ENCODE measurements around the gene UGDH.

UGDH gene

DNA sequence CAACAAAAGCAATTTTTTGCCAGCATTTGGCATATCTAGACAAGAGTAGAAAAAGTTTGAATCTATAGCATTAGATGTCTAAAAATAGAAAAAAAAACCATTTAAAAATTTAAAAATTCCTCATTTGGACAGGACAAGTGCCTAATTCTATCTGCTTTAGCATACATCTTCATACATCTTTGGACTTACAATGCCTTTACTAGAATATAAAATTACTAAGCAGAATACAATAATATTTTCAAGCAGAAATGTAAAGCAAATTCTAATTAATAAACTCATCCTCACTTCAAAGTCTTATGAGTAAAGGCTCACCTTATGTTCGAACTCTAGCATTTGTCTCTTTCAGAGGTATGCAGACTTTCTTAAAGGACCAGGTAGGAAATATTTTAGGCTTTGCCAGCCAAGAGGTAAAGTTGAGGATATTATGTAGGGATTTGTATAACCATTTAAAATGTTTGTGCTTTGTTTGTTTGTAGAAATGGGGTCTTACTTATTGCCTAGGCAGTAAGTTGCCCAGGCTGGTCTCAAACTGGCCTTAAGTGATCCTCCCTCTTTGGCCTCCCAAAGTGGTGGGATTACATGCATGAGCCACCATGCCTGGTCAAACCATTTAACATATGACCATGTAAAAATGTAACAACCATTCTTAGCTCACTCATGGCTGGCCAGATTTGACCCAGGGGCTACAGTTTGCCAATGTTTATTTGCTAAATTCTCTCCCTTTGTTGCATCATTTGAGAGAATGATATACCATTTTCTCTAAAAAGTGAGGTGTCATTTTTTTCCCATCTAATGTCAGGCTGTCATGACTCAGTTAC, 29.1 kb downstream of the UGDH start:
- no peaks in the 10 kb centered on the region for H3K4me1 ChIP-seq (ENCODE audit: control insufficient read depth, insufficient read depth, low read length)
- H3K27ac ChIP-seq (ENCODE audit: insufficient read depth, low read depth, low read length, poor library complexity, severe bottlenecking): no peak overlapping the region
- 92 to 100% methylated on average over 1 of the region's 1 CpG for WGBS, 2 experiments
- no peaks in the 10 kb centered on the region for H3K9me3 ChIP-seq (ENCODE audit: control insufficient read depth, low read length)
- H3K4me3 ChIP-seq (ENCODE audit: insufficient read depth, low read depth, low read length): no peak overlapping the region
- no peaks in the 10 kb centered on the region for H3K27me3 ChIP-seq (ENCODE audit: control insufficient read depth, insufficient read depth, low read length, poor library complexity, severe bottlenecking)
- H3K36me3 ChIP-seq (ENCODE audit: control insufficient read depth, insufficient read depth, low read length): peaks cover 22% of the 10 kb centered on the region

DNA sequence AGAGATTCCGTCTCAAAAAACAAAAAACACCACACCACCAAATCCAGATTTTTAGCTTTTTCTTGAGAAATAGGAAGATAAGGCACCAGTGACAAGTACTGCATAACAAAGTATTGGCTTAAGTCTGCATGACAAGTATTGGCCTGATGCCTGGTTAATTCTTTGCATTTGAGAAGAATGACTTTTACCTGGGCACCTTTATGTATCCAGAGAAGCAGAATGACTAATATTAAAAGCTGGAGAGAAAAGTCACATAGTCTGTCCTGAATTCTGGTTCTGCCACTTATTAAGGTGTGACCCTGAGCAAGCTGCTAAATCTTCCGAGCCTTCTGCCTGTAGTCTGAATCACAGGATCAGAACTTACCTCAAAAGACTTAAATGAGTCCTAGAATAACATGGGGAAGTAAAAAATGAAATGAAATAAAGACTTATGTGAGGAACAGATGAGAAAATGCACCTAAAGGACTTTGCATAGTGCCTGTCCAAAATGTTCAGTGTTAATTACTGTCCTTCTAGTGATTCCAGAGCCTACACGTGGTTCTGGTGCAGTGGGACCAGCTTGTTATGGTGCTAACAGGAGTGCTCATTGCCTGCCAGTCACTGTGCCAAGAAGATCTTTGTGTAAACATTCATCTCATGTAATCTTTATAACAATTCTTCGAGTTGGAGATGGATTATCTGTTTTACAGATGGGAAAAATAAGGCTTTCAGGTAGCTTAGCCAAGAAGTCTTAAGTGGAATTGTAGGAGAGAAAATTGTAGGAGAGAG, 31.6 kb downstream of the UGDH start:
- Histone ChIP-seq H3K9me3 (ENCODE audit: control insufficient read depth, low read length) (no peaks in the 10 kb centered on the region), H3K4me3 (ENCODE audit: insufficient read depth, low read depth, low read length) (no peak overlapping the region), H3K27ac (ENCODE audit: insufficient read depth, low read depth, low read length, poor library complexity, severe bottlenecking) (no peak overlapping the region), H3K4me1 (ENCODE audit: control insufficient read depth, insufficient read depth, low read length) (no peaks in the 10 kb centered on the region), H3K27me3 (ENCODE audit: control insufficient read depth, insufficient read depth, low read length, poor library complexity, severe bottlenecking) (no peaks in the 10 kb centered on the region), H3K36me3 (ENCODE audit: control insufficient read depth, insufficient read depth, low read length) (peaks cover 11% of the 10 kb centered on the region)
- 88 to 89% methylated on average over 4 of the region's 4 CpGs for WGBS, 2 experiments

DNA sequence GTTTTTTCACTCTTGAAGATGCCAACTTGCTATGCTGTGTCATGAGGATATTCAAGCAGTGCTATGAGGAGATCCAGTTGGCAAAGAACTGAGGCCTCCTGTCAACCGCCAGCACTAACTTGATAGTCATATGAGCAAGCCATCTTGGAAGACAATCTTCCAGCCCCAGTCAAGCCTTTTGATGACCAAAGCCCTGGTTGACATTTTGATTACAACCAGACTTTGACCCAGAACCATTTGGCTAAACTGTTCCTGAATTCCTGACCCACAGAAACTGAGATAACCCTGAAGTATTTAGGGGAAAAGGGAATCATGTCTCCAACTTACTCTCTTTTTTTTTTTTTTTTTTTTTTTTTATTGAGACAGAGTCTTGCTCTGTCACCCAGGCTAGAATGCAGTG, 32.9 kb downstream of the UGDH start:
- no peaks in the 10 kb centered on the region for H3K4me1 ChIP-seq (ENCODE audit: control insufficient read depth, insufficient read depth, low read length)
- no peak overlapping the region for H3K4me3 ChIP-seq (ENCODE audit: insufficient read depth, low read depth, low read length)
- WGBS, 2 experiments: 93 to 98% methylated on average over 1 of the region's 1 CpG
- no peak overlapping the region for H3K27ac ChIP-seq (ENCODE audit: insufficient read depth, low read depth, low read length, poor library complexity, severe bottlenecking)
- H3K36me3 ChIP-seq (ENCODE audit: control insufficient read depth, insufficient read depth, low read length): peaks cover 6% of the 10 kb centered on the region
- no peaks in the 10 kb centered on the region for H3K27me3 ChIP-seq (ENCODE audit: control insufficient read depth, insufficient read depth, low read length, poor library complexity, severe bottlenecking)
- H3K9me3 ChIP-seq (ENCODE audit: control insufficient read depth, low read length): no peaks in the 10 kb centered on the region

DNA sequence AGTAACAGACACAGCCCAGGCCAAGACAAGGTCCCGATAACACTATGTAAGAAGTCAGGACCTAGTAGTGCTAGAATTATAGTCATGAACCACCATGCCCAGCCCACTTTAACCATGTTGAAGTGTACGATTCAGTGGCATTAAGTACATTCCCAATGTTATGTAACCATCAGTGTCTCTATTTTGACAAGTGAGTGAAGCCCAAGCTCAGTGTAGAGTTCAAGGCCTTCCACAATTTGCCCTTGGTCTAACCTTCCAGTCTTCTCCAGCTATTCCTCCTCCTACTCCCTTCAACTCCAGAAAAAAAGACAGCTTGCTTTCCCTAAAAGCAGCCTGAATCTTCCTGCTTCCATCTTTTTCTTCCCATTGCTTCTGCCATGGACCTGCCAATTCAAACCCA, 36.9 kb downstream of the UGDH start:
- no peaks in the 10 kb centered on the region for H3K9me3 ChIP-seq (ENCODE audit: control insufficient read depth, low read length)
- no peaks in the 10 kb centered on the region for H3K27me3 ChIP-seq (ENCODE audit: control insufficient read depth, insufficient read depth, low read length, poor library complexity, severe bottlenecking)
- no peak overlapping the region for H3K27ac ChIP-seq (ENCODE audit: insufficient read depth, low read depth, low read length, poor library complexity, severe bottlenecking)
- 95 to 97% methylated on average over 2 of the region's 2 CpGs for WGBS, 2 experiments
- H3K4me1 ChIP-seq (ENCODE audit: control insufficient read depth, insufficient read depth, low read length): no peaks in the 10 kb centered on the region
- no peaks in the 10 kb centered on the region for H3K36me3 ChIP-seq (ENCODE audit: control insufficient read depth, insufficient read depth, low read length)
- H3K4me3 ChIP-seq (ENCODE audit: insufficient read depth, low read depth, low read length): no peak overlapping the region

DNA sequence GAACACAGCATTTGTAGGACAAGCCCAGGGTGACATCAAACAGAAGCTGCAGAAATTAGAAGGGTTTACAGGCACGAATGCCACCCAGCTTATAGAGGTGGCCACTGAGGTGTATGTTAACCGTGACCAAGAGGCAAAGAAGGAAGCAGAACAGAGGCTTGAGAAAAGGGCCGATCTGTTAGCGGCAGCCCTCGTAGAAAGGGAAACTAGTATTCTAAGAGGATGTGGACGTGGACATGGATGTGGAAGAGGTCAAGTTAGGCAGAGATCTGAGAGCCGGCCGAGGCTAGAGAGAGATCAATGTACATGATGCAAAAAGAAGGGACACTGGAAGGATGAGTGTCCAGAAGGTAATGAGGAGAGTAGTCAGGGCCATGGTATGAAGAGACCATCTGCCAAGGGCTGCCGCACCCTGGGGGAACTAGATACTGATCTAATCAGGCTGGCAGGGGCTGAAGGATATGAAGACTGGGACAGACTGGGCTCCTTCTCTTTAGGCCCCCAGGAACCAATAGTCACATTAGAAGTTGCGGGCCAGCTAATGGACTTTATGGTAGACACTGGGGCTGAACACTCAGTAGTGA, 40.9 kb downstream of the UGDH start:
- no peaks in the 10 kb centered on the region for H3K36me3 ChIP-seq (ENCODE audit: control insufficient read depth, insufficient read depth, low read length)
- H3K27ac ChIP-seq (ENCODE audit: insufficient read depth, low read depth, low read length, poor library complexity, severe bottlenecking): no peak overlapping the region
- H3K27me3 ChIP-seq (ENCODE audit: control insufficient read depth, insufficient read depth, low read length, poor library complexity, severe bottlenecking): no peaks in the 10 kb centered on the region
- H3K9me3 ChIP-seq (ENCODE audit: control insufficient read depth, low read length): no peaks in the 10 kb centered on the region
- H3K4me1 ChIP-seq (ENCODE audit: control insufficient read depth, insufficient read depth, low read length): no peaks in the 10 kb centered on the region
- no peak overlapping the region for H3K4me3 ChIP-seq (ENCODE audit: insufficient read depth, low read depth, low read length)
- 87 to 90% methylated on average over 10 of the region's 10 CpGs for WGBS, 2 experiments

DNA sequence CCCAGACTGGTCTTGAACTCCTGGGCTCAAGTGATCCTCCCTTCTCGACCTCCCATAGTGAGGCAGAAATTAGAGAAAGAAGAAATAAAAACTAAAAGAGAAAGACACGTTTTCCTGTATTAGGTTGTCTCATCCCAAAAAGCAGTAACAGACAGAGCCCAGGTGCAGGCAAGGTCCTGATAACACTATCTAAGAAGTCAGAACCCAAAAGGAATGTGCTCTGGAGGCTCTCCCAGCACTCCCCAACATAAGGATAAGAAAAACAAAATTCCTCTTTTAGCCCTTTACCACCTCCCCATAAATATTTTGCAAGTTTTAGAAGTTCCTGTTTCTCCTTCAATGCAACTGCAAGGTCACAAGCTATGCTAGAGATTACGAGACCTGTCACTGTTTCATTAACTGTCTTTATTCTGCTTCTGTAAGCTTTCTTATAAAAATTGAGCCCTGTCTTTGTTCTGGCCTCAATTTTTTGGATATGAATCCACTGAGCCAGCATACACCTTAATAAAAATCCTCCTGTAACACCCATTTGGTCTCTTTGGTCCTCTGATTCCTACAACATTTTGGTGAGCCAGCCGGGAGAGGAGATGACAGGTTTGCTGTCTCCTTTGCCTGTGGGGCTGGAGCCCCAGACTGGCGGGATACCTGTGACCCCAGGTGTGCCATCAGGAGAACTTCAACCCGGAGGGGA, 42.5 kb downstream of the UGDH start:
- 92 to 96% methylated on average over 6 of the region's 6 CpGs for WGBS, 2 experiments

DNA sequence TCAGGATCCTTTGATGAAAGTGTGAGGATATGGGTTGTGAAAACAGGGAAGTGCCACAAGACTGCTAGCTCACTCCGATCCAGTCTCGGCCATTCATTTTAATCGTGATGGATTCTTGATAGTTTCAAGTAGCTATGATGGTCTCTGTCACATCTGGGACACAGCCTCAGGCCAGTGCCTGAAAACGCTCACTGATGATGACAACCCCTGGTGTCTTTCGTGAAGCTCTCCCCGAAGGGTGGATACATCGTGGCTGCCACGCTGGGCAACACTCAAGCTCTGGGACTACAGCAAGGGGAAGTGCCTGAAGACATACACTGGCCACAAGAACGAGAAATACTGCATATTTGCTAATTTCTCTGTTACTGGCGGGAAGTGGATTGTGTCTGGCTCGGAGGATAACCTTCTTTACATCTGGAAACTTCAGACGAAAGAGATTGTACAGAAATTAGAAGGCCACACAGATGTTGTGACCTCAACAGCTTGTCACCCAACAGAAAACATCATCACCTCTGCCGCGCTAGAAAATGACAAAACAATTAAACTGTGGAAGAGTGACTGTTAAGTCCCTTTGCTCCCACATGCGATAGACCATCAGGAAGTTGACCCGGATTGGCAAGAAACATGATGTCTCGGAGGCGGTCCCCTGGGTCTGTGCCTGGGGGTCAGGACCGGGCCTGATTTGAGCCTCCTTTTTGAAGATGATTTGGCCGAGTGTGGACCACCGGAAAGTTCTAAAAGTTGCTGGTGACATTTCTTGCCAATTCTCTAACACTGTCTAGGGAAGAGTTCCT, 46.1 kb downstream of the UGDH start:
- no peaks in the 10 kb centered on the region for H3K4me1 ChIP-seq (ENCODE audit: control insufficient read depth, insufficient read depth, low read length)
- 91 to 94% methylated on average over 21 of the region's 21 CpGs for WGBS, 2 experiments
- H3K9me3 ChIP-seq (ENCODE audit: control insufficient read depth, low read length): no peaks in the 10 kb centered on the region
- H3K4me3 ChIP-seq (ENCODE audit: insufficient read depth, low read depth, low read length): no peak overlapping the region
- H3K36me3 ChIP-seq (ENCODE audit: control insufficient read depth, insufficient read depth, low read length): no peaks in the 10 kb centered on the region
- no peaks in the 10 kb centered on the region for H3K27me3 ChIP-seq (ENCODE audit: control insufficient read depth, insufficient read depth, low read length, poor library complexity, severe bottlenecking)
- no peak overlapping the region for H3K27ac ChIP-seq (ENCODE audit: insufficient read depth, low read depth, low read length, poor library complexity, severe bottlenecking)

More for the DNA sequence above, 42.5 kb downstream of the UGDH start:
- H3K27me3 ChIP-seq (ENCODE audit: control insufficient read depth, insufficient read depth, low read length, poor library complexity, severe bottlenecking): no peaks in the 10 kb centered on the region
- no peaks in the 10 kb centered on the region for H3K9me3 ChIP-seq (ENCODE audit: control insufficient read depth, low read length)
- H3K36me3 ChIP-seq (ENCODE audit: control insufficient read depth, insufficient read depth, low read length): no peaks in the 10 kb centered on the region
- H3K4me3 ChIP-seq (ENCODE audit: insufficient read depth, low read depth, low read length): no peak overlapping the region
- H3K4me1 ChIP-seq (ENCODE audit: control insufficient read depth, insufficient read depth, low read length): no peaks in the 10 kb centered on the region
- H3K27ac ChIP-seq (ENCODE audit: insufficient read depth, low read depth, low read length, poor library complexity, severe bottlenecking): no peak overlapping the region

DNA sequence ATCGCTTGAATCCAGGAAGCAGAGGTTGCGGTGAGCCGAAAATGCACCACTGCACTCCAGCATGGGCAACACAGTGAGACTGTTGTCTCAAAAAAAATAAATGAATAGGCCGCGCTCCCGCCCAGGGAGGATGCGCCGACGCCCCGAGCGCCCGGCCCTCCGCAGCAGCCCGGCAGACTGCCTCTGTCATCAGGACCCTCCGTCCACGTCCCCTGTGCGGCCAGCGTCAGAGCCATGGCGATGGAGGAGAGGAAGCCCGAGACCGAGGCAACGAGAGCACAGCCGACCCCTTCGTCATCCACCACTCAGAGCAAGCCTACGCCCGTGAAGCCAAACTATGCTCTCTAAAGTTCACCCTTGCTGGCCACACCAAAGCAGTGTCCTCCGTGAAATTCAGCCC, 47.0 kb downstream of the UGDH start:
- Histone ChIP-seq H3K9me3 (ENCODE audit: control insufficient read depth, low read length) (no peaks in the 10 kb centered on the region), H3K36me3 (ENCODE audit: control insufficient read depth, insufficient read depth, low read length) (no peaks in the 10 kb centered on the region), H3K4me3 (ENCODE audit: insufficient read depth, low read depth, low read length) (no peak overlapping the region), H3K4me1 (ENCODE audit: control insufficient read depth, insufficient read depth, low read length) (no peaks in the 10 kb centered on the region), H3K27ac (ENCODE audit: insufficient read depth, low read depth, low read length, poor library complexity, severe bottlenecking) (no peak overlapping the region), H3K27me3 (ENCODE audit: control insufficient read depth, insufficient read depth, low read length, poor library complexity, severe bottlenecking) (no peaks in the 10 kb centered on the region)
- 95 to 96% methylated on average over 27 of the region's 27 CpGs for WGBS, 2 experiments

DNA sequence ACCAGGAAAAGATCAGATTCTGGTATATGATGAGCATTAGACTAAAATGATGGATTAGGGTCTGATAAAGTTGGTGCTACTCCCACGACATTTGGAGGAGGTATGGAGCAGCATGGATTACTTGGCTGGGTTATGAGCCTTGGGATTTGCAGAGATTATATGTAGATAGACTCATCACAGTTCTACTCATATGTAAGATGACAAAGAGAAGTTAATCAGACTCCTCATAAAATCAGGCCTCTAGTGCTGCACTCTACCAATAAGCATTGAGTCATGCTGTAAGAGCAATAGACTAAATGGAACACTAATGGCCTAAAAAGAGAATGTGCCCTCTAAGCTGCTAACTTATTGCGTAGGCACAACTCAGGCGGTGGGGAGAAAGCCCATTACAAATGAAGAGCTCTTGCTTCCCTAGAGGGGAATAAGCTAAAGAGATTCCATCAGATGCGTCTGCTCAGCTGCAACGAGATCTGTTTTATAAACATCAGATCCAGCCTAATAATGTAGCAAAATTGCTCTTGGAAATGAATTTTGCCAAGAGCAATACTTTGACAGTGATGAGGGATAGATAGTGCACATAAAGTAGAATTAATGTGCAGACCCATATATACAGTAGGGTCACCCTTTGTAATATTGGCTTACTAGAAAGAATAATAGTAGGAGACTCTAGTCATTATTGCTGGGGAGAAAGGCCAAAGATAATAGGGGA, 50.9 kb downstream of the UGDH start:
- Histone ChIP-seq H3K36me3 (ENCODE audit: control insufficient read depth, insufficient read depth, low read length) (no peaks in the 10 kb centered on the region), H3K4me1 (ENCODE audit: control insufficient read depth, insufficient read depth, low read length) (no peaks in the 10 kb centered on the region), H3K27ac (ENCODE audit: insufficient read depth, low read depth, low read length, poor library complexity, severe bottlenecking) (no peak overlapping the region), H3K9me3 (ENCODE audit: control insufficient read depth, low read length) (no peaks in the 10 kb centered on the region), H3K27me3 (ENCODE audit: control insufficient read depth, insufficient read depth, low read length, poor library complexity, severe bottlenecking) (no peaks in the 10 kb centered on the region), H3K4me3 (ENCODE audit: insufficient read depth, low read depth, low read length) (no peak overlapping the region)
- 94 to 96% methylated on average over 5 of the region's 5 CpGs for WGBS, 2 experiments

Data from ectodermal cell (in vitro differentiated cells).